Testis (tissue), 3 donors: ENCODE measurements around the gene PFKP. TPM values are rescaled to one million over a fixed set of nuclear protein-coding genes. Genes with fewer than 3 reads are reported as not detected.

ENCODE experiments used
- DNase-seq: peaks from one replicate; pipeline ENCODE4 v3.0.0-alpha.2; 2019
- H3K27ac ChIP-seq, 2 donors: fragments of 200-600 bp; sonication (generic); one replicate each; pipeline ENCODE4 v1.5.1; 2019
- H3K27me3 ChIP-seq: fragments of 200-600 bp; sonication (generic); one replicate; pipeline ENCODE4 v1.5.1; 2019
- H3K36me3 ChIP-seq: fragments of 200-600 bp; sonication (generic); one replicate; pipeline ENCODE4 v1.5.1; 2017; ENCODE audit warnings: low read depth; ENCODE audit errors: missing control alignments
- H3K4me1 ChIP-seq: fragments of 200-600 bp; sonication (generic); one replicate; pipeline ENCODE4 v1.5.1; 2019
- H3K4me3 ChIP-seq, 2 donors: fragments of 200-600 bp; sonication (generic); one replicate each; pipeline ENCODE4 v1.5.1; 2017 to 2019
- H3K9me3 ChIP-seq: fragments of 200-600 bp; sonication (generic); one replicate; pipeline ENCODE4 v1.5.1; 2017
- CTCF ChIP-seq, 3 experiments: fragments of 450-650 bp in 2 of 3; fragments of 200-600 bp in 1 of 3; sonication (generic) in 1 of 3; IDR thresholded peaks; one replicate each; pipeline ENCODE4 v1.5.1; 2016 to 2019; ENCODE audit warnings: antibody characterized with exemption in 3 of 3, mild to moderate bottlenecking in 2 of 3, moderate library complexity in 1 of 3
- POLR2A ChIP-seq: fragments of 450-650 bp; IDR thresholded peaks from one replicate; pipeline ENCODE4 v1.6.1; 2017; ENCODE audit warnings: antibody characterized with exemption, mild to moderate bottlenecking, moderate library complexity
- WGBS, 2 donors: methylation state at CpG; one replicate each; pipeline ENCODE4 v1.1.5; 2018; 5-methylcytosine and 5-hydroxymethylcytosine counted together
- intact Hi-C: fragments of 100-400 bp; cut with DNase I; formaldehyde crosslinking; loops from one replicate; pipeline ENCODE4 v1.15.1; 2023; ENCODE audit warnings: low total_unique reads
- polyA plus RNA-seq: library from polyadenylated mRNA; stranded (reverse); fragments of 350-450 nt; fragmentation: Illumina TruSeq; extraction: RNeasy Lipid Tissue Mini Kit (QIAGEN cat#74804); gene quantifications from one replicate; pipeline ENCODE4 v1.2.3, GENCODE V29; 2014; ENCODE audit warnings: low read depth, low replicate concordance; ENCODE audit not compliant: insufficient read depth
- total RNA-seq, 2 donors: library from RNA; depleted of rRNA; stranded (reverse); fragments of >200 nt; gene quantifications; one replicate each; pipeline ENCODE4 v1.2.3, GENCODE V29; 2016

Gene PFKP
- total and polyA plus RNA-seq, 3 donors from 2014 or later, result 134 to 447 (median 186) TPM

- 75 to 82% methylated on average over 12 to 14 of the region's 14 CpGs for WGBS, 2 donors
- TF ChIP-seq POLR2A, result no peak
- Histone ChIP-seq H3K36me3 (no peaks in the 10 kb centered on the region), H3K4me1 (peaks cover 2% of the 10 kb centered on the region), H3K4me3 (no peak overlapping the region), H3K9me3 (no peaks in the 10 kb centered on the region), H3K27me3 (no peaks in the 10 kb centered on the region), H3K27ac (peak overlapping the region in 1 of 2 donors; percentile 35)
- DNase-seq, result no peak
- intact Hi-C loops, result no loop called here
Observed at GRCh38 chr10:3142146-3142875, 75.0 kb downstream of the PFKP start.

GRCh38 chr10:3143366-3143765, 76.0 kb downstream of the PFKP start:
- TF ChIP-seq CTCF (IDR thresholded peaks at IDR 0.05), result no peak
- no peak for TF ChIP-seq POLR2A
- no peak for DNase-seq
- Histone ChIP-seq H3K36me3 (no peaks in the 10 kb centered on the region), H3K4me1 (no peaks in the 10 kb centered on the region), H3K4me3 (no peak overlapping the region), H3K27me3 (no peaks in the 10 kb centered on the region), H3K9me3 (no peaks in the 10 kb centered on the region), H3K27ac (no peak overlapping the region)
- intact Hi-C loops, result no loop called here
- 93% methylated on average over 7 to 17 of the region's 17 CpGs for WGBS, 2 donors

GRCh38 chr10:3143791-3144434, 76.6 kb downstream of the PFKP start:
- intact Hi-C loops, result no loop called here
- Histone ChIP-seq H3K4me1 (no peaks in the 10 kb centered on the region), H3K27ac (no peak overlapping the region), H3K36me3 (no peaks in the 10 kb centered on the region), H3K9me3 (no peaks in the 10 kb centered on the region), H3K4me3 (no peak overlapping the region), H3K27me3 (no peaks in the 10 kb centered on the region)
- no peak for DNase-seq
- WGBS, 2 donors, result 95 to 96% methylated on average over 19 of the region's 19 CpGs
- TF ChIP-seq CTCF (IDR thresholded peaks at IDR 0.05), result no peak

- intact Hi-C loops, result no loop called here
- Histone ChIP-seq H3K27ac (no peak overlapping the region), H3K9me3 (no peaks in the 10 kb centered on the region), H3K4me1 (no peaks in the 10 kb centered on the region), H3K36me3 (no peaks in the 10 kb centered on the region), H3K4me3 (no peak overlapping the region), H3K27me3 (no peaks in the 10 kb centered on the region)
- no peak for DNase-seq
- WGBS, 2 donors, result 97% methylated on average over 18 of the region's 18 CpGs
- TF ChIP-seq CTCF (IDR thresholded peaks at IDR 0.05) (no peak), POLR2A (no peak)
Observed at GRCh38 chr10:3145366-3145765, 78.0 kb downstream of the PFKP start.

GRCh38 chr10:3146289-3146688, 78.9 kb downstream of the PFKP start:
- no peaks in the 10 kb centered on the region for H3K36me3 ChIP-seq
- no peak overlapping the region for H3K27ac ChIP-seq
- no peaks in the 10 kb centered on the region for H3K4me1 ChIP-seq
- H3K9me3 ChIP-seq, result no peaks in the 10 kb centered on the region
- DNase-seq, result no peak
- TF ChIP-seq POLR2A, result no peak
- no peak for TF ChIP-seq CTCF (IDR thresholded peaks at IDR 0.05)
- no peak overlapping the region for H3K4me3 ChIP-seq
- WGBS, 2 donors, result 91 to 95% methylated on average over 8 of the region's 8 CpGs
- no peaks in the 10 kb centered on the region for H3K27me3 ChIP-seq
- intact Hi-C loops, result no loop called here
